Prostate gland (tissue), 2 donors: ENCODE data around the gene EPHA1.

Source experiments
- CTCF ChIP-seq, 4 experiments: fragments of 200-600 bp in 2 of 4; fragments of 450-650 bp in 2 of 4; sonication (generic) in 2 of 4; IDR thresholded peaks; 1 replicate in 3 of 4; 2 replicates in 1 of 4; pipeline ENCODE4 v1.5.1; 2016 to 2019; ENCODE audit warnings: antibody characterized with exemption in 4 of 4, mild to moderate bottlenecking in 2 of 4, moderate library complexity in 2 of 4
- POLR2A ChIP-seq: fragments of 450-650 bp; IDR thresholded peaks from one replicate; pipeline ENCODE4 v1.6.1; 2016; ENCODE audit warnings: antibody characterized with exemption, mild to moderate bottlenecking

DNA sequence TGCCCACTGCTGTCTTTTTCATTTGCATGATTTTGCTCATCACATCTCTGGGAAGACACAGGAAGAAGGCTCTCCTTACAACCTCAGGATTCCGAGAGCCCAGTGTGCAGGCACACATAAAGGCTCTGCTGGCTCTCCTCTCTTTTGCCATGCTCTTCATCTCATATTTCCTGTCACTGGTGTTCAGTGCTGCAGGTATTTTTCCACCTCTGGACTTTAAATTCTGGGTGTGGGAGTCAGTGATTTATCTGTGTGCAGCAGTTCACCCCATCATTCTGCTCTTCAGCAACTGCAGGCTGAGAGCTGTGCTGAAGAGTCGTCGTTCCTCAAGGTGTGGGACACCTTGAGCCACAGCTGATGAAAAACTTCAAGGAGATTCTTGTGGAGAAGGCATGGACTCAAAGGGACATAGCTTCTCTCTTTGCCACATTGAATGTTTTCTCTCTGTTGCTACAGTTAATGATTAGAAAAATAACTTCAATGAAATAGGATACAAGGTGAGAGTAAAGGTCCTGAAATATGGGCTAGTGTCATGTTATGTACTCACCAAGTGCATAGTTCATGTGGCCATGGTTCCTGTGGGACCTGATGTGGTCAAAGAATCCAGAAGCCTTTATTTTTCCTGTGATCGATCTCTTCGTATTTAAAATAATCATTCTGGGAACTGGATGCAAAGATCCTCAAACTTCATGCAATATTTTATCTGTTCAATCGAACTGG, 35.6 kb upstream of the EPHA1 start:
- TF ChIP-seq POLR2A (no peak), CTCF (IDR thresholded peaks at IDR 0.05) (no peak)
